KMS-11 (cell line): ENCODE results near the gene HECTD2.

ENCODE experiments used
- H2AFZ ChIP-seq: fragments of 200-600 bp; sonication (generic); 2 replicates; pipeline ENCODE4 v1.6.1; 2016; ENCODE audit warnings: antibody characterized with exemption, mixed run types, low read depth
- H3K27ac ChIP-seq: fragments of 200-600 bp; sonication (generic); 2 replicates; pipeline ENCODE4 v1.6.1; 2016; ENCODE audit warnings: mild to moderate bottlenecking, mixed run types
- H3K27me3 ChIP-seq: fragments of 200-600 bp; sonication (generic); 2 replicates; pipeline ENCODE4 v1.6.1; 2017; ENCODE audit warnings: mild to moderate bottlenecking, low read depth, mixed run types, moderate library complexity; ENCODE audit not compliant: insufficient read depth
- H3K36me3 ChIP-seq: fragments of 200-600 bp; sonication (generic); 2 replicates; pipeline ENCODE4 v1.6.1; 2017; ENCODE audit warnings: mild to moderate bottlenecking, mixed run types; ENCODE audit not compliant: insufficient read depth
- H3K4me1 ChIP-seq: fragments of 200-600 bp; sonication (generic); 2 replicates; pipeline ENCODE4 v1.6.1; 2016; ENCODE audit warnings: mild to moderate bottlenecking, low read depth, mixed run types; ENCODE audit not compliant: poor library complexity, severe bottlenecking
- H3K4me2 ChIP-seq: fragments of 200-600 bp; sonication (generic); 2 replicates; pipeline ENCODE4 v1.7.0; 2016; ENCODE audit warnings: mild to moderate bottlenecking, mixed run types
- H3K4me3 ChIP-seq: fragments of 200-600 bp; sonication (generic); IDR thresholded peaks from 2 replicates; pipeline ENCODE4 v1.6.1; 2017; ENCODE audit warnings: low read depth, low read length, mixed read lengths; ENCODE audit not compliant: insufficient read depth
- H3K79me2 ChIP-seq: fragments of 200-600 bp; sonication (generic); 2 replicates; pipeline ENCODE4 v1.6.1; 2016; ENCODE audit warnings: low read depth, mixed run types; ENCODE audit not compliant: insufficient read depth
- H3K9ac ChIP-seq: fragments of 200-600 bp; sonication (generic); 2 replicates; pipeline ENCODE4 v1.6.1; 2016; ENCODE audit warnings: mild to moderate bottlenecking, mixed run types
- H4K20me1 ChIP-seq: fragments of 200-600 bp; sonication (generic); 2 replicates; pipeline ENCODE4 v1.6.1; 2016; ENCODE audit warnings: mild to moderate bottlenecking, mixed run types; ENCODE audit not compliant: insufficient read depth
- CTCF ChIP-seq: fragments of 200-600 bp; sonication (generic); conservative IDR thresholded peaks from 2 replicates; pipeline ENCODE4 v1.6.1; 2017; ENCODE audit warnings: low read depth, mild to moderate bottlenecking, antibody characterized with exemption, low read length, moderate library complexity, mixed read lengths

The HECTD2 gene

GRCh38 chr10:91460681-91461080 lies 50.5 kb downstream of the HECTD2 start:
- Histone ChIP-seq H3K4me3 (no peak overlapping the region), H4K20me1 (no peaks in the 10 kb centered on the region), H3K9ac (no peak overlapping the region), H3K4me1 (no peaks in the 10 kb centered on the region), H3K79me2 (no peaks in the 10 kb centered on the region), H3K36me3 (no peaks in the 10 kb centered on the region), H3K27me3 (no peaks in the 10 kb centered on the region), H2AFZ (no peak overlapping the region), H3K4me2 (no peak overlapping the region), H3K27ac (no peak overlapping the region)
- no peak for TF ChIP-seq CTCF

GRCh38 chr10:91462423-91462822 lies 52.3 kb downstream of the HECTD2 start:
- no peaks in the 10 kb centered on the region for H3K4me1 ChIP-seq
- TF ChIP-seq CTCF: no peak
- no peaks in the 10 kb centered on the region for H3K27me3 ChIP-seq
- no peaks in the 10 kb centered on the region for H3K79me2 ChIP-seq
- no peak overlapping the region for H3K27ac ChIP-seq
- no peaks in the 10 kb centered on the region for H3K36me3 ChIP-seq
- H3K4me2 ChIP-seq: no peak overlapping the region
- H3K9ac ChIP-seq: no peak overlapping the region
- H2AFZ ChIP-seq: no peak overlapping the region
- no peaks in the 10 kb centered on the region for H4K20me1 ChIP-seq
- no peak overlapping the region for H3K4me3 ChIP-seq

GRCh38 chr10:91464500-91464899 lies 54.4 kb downstream of the HECTD2 start:
- Histone ChIP-seq H2AFZ (no peak overlapping the region), H3K27me3 (no peaks in the 10 kb centered on the region), H3K4me2 (no peak overlapping the region), H3K9ac (no peak overlapping the region), H3K79me2 (no peaks in the 10 kb centered on the region), H3K27ac (no peak overlapping the region), H3K36me3 (no peaks in the 10 kb centered on the region), H4K20me1 (no peaks in the 10 kb centered on the region), H3K4me1 (no peaks in the 10 kb centered on the region), H3K4me3 (no peak overlapping the region)
- TF ChIP-seq CTCF: no peak

GRCh38 chr10:91465261-91465660 lies 55.1 kb downstream of the HECTD2 start:
- Histone ChIP-seq H3K4me2 (no peak overlapping the region), H4K20me1 (no peaks in the 10 kb centered on the region)

More at GRCh38 chr10:91465261-91465660, 55.1 kb downstream of the HECTD2 start:
- Histone ChIP-seq H2AFZ (no peak overlapping the region), H3K36me3 (no peaks in the 10 kb centered on the region), H3K27ac (no peak overlapping the region), H3K4me3 (no peak overlapping the region), H3K79me2 (no peaks in the 10 kb centered on the region), H3K9ac (no peak overlapping the region), H3K27me3 (no peaks in the 10 kb centered on the region), H3K4me1 (no peaks in the 10 kb centered on the region)
- TF ChIP-seq CTCF: no peak
